Activated CD4-positive, alpha-beta T cell treated with anti-CD3 and anti-CD28 coated beads for 36 hours (primary cell): Measurements from ENCODE around the gene COL23A1. TPM values are rescaled to one million over a fixed set of nuclear protein-coding genes. Genes with fewer than 3 reads are reported as not detected.

ENCODE experiments used
- ATAC-seq: fragments of 200-7000 bp; cut with Tn5 transposase; one replicate; pipeline ENCODE4 v1.10.0; 2021; ENCODE audit warnings: mild to moderate bottlenecking, moderate library complexity
- CTCF ChIA-PET: fragments of 350-600 bp; sonication (Branson Sonifier 250); formaldehyde crosslinking; loops from one replicate; lab custom pipeline; 2021; ENCODE audit warnings: antibody characterized with exemption; lab: Charles Lee
- POLR2A ChIA-PET: fragments of 350-600 bp; sonication (Branson Sonifier 250); formaldehyde crosslinking; loops from one replicate; lab custom pipeline; 2021; ENCODE audit warnings: antibody characterized with exemption, inconsistent platforms; lab: Charles Lee
- DNase-seq: peaks from one replicate; pipeline ENCODE4 v3.0.0-alpha.2; 2020
- H3K27ac Mint-ChIP-seq: one replicate; pipeline ENCODE4 v1.8.0; 2021; ENCODE audit warnings: mixed read lengths
- H3K27me3 Mint-ChIP-seq: one replicate; pipeline ENCODE4 v1.8.0; 2021; ENCODE audit warnings: mixed read lengths
- H3K36me3 Mint-ChIP-seq: one replicate; pipeline ENCODE4 v1.8.0; 2021; ENCODE audit warnings: low read depth, mixed read lengths
- H3K4me1 Mint-ChIP-seq: one replicate; pipeline ENCODE4 v1.8.0; 2021; ENCODE audit warnings: mixed read lengths
- H3K4me3 Mint-ChIP-seq: one replicate; pipeline ENCODE4 v1.8.0; 2021; ENCODE audit warnings: mild to moderate bottlenecking, moderate library complexity, mixed read lengths
- H3K9me3 Mint-ChIP-seq: one replicate; pipeline ENCODE4 v1.8.0; 2021; ENCODE audit warnings: low read depth, mixed read lengths
- intact Hi-C, 2 experiments: fragments of 100-400 bp; cut with DNase I in 1 of 2; cut with micrococcal nuclease in 1 of 2; formaldehyde crosslinking; loops; one replicate each; pipeline versions ENCODE4 v1.14.2 to v1.15.1; 2022 to 2024; cut with DNase I, micrococcal nuclease
- total RNA-seq, 2 experiments: library from RNA; stranded (reverse); gene quantifications; one replicate each; pipeline ENCODE4 v1.2.3, GENCODE V29; 2021

Gene COL23A1
- total RNA-seq, 2 experiments from 2014 or later = not detected

GRCh38 chr5:178622679-178623247, 32.6 kb upstream of the COL23A1 start:
- Mint-ChIP-seq H3K9me3 (no peaks in the 10 kb centered on the region), H3K27me3 (no peaks in the 10 kb centered on the region), H3K4me3 (peak overlapping the region; percentile 3), H3K36me3 (peaks cover 51% of the 10 kb centered on the region), H3K27ac (no peak overlapping the region), H3K4me1 (peaks cover 54% of the 10 kb centered on the region)
- ChIA-PET POLR2A (no interaction called here), CTCF (interaction anchor here (1.1 to 3.0 kb wide), 3 partner anchors 11 to 25 kb away, joined by 3 to 16 read pairs (median 5); no protein-coding TSS in a partner anchor)
- no peak for ATAC-seq
- no peak for DNase-seq
- intact Hi-C loops = loop anchor here in 1 of 2 experiments (10.0 kb wide), 1 partner anchor 1112 kb away; the partner anchor contains the start of gene MAML1

- DNase-seq (no peak), ATAC-seq (no peak)
- no peaks in the 10 kb centered on the region for H3K9me3 Mint-ChIP-seq
- no peak overlapping the region for H3K27ac Mint-ChIP-seq
- no peaks in the 10 kb centered on the region for H3K27me3 Mint-ChIP-seq
- ChIA-PET POLR2A (no interaction called here), CTCF (interaction anchor here (1.1 to 1.9 kb wide), 2 partner anchors 8 to 13 kb away, joined by 3 to 8 read pairs; no protein-coding TSS in a partner anchor)
- H3K4me3 Mint-ChIP-seq = no peak overlapping the region
- H3K36me3 Mint-ChIP-seq = peaks cover 61% of the 10 kb centered on the region
- intact Hi-C loops = no loop called here
- peaks cover 50% of the 10 kb centered on the region for H3K4me1 Mint-ChIP-seq
Measured at GRCh38 chr5:178619390-178619789, 29.2 kb upstream of the COL23A1 start.

- Mint-ChIP-seq H3K27me3 (no peaks in the 10 kb centered on the region), H3K4me1 (peaks cover 7% of the 10 kb centered on the region), H3K4me3 (no peak overlapping the region), H3K27ac (no peak overlapping the region), H3K36me3 (peaks cover 59% of the 10 kb centered on the region), H3K9me3 (no peaks in the 10 kb centered on the region)
- DNase-seq (no peak), ATAC-seq (no peak)
- CTCF ChIA-PET = interaction anchor here (1.0 to 3.2 kb wide), 3 partner anchors 11 to 22 kb away, joined by 3 to 16 read pairs (median 4); partner anchors contain the start of gene COL23A1
- POLR2A ChIA-PET = no interaction called here
- intact Hi-C loops = no loop called here
Measured at GRCh38 chr5:178612299-178612698, 22.1 kb upstream of the COL23A1 start.

GRCh38 chr5:178606269-178606668, 16.1 kb upstream of the COL23A1 start:
- no peaks in the 10 kb centered on the region for H3K4me1 Mint-ChIP-seq
- peaks cover 52% of the 10 kb centered on the region for H3K36me3 Mint-ChIP-seq
- no peak overlapping the region for H3K27ac Mint-ChIP-seq
- no peaks in the 10 kb centered on the region for H3K27me3 Mint-ChIP-seq
- no peak for DNase-seq
- H3K9me3 Mint-ChIP-seq = no peaks in the 10 kb centered on the region
- POLR2A ChIA-PET = no interaction called here
- CTCF ChIA-PET = interaction anchor here (0.5 to 2.1 kb wide), 4 partner anchors 12 to 543 kb away, joined by 3 to 8 read pairs (median 3); no protein-coding TSS in a partner anchor
- ATAC-seq = no peak
- H3K4me3 Mint-ChIP-seq = no peak overlapping the region
- intact Hi-C loops = no loop called here

- Mint-ChIP-seq H3K27ac (no peak overlapping the region), H3K9me3 (no peaks in the 10 kb centered on the region), H3K4me1 (no peaks in the 10 kb centered on the region), H3K36me3 (peaks cover 52% of the 10 kb centered on the region), H3K4me3 (no peak overlapping the region), H3K27me3 (no peaks in the 10 kb centered on the region)
- ChIA-PET CTCF (interaction anchor here (0.5 to 2.1 kb wide), 4 partner anchors 11 to 542 kb away, joined by 3 to 8 read pairs (median 3); no protein-coding TSS in a partner anchor), POLR2A (no interaction called here)
- intact Hi-C loops = no loop called here
- DNase-seq (no peak), ATAC-seq (no peak)
Measured at GRCh38 chr5:178605788-178606187, 15.6 kb upstream of the COL23A1 start.

GRCh38 chr5:178602752-178603151, 12.6 kb upstream of the COL23A1 start:
- H3K36me3 Mint-ChIP-seq = peaks cover 50% of the 10 kb centered on the region
- no peak overlapping the region for H3K27ac Mint-ChIP-seq
- H3K4me3 Mint-ChIP-seq = no peak overlapping the region
- H3K27me3 Mint-ChIP-seq = no peaks in the 10 kb centered on the region
- H3K4me1 Mint-ChIP-seq = no peaks in the 10 kb centered on the region
- ChIA-PET POLR2A (no interaction called here), CTCF (no interaction called here)
- DNase-seq = no peak
- no peak for ATAC-seq
- intact Hi-C loops = no loop called here
- H3K9me3 Mint-ChIP-seq = peaks cover 2% of the 10 kb centered on the region

GRCh38 chr5:178595750-178596149, 5.6 kb upstream of the COL23A1 start:
- intact Hi-C loops = no loop called here
- POLR2A ChIA-PET = no interaction called here
- ATAC-seq = no peak
- no peak for DNase-seq
- H3K27ac Mint-ChIP-seq = no peak overlapping the region
- CTCF ChIA-PET = interaction anchor here (1.0 kb wide), 1 partner anchor 8 kb away, joined by 3 read pairs; no protein-coding TSS in a partner anchor
- H3K9me3 Mint-ChIP-seq = peaks cover 28% of the 10 kb centered on the region
- H3K4me3 Mint-ChIP-seq = no peak overlapping the region
- peaks cover 3% of the 10 kb centered on the region for H3K4me1 Mint-ChIP-seq
- peaks cover 11% of the 10 kb centered on the region for H3K27me3 Mint-ChIP-seq
- peaks cover 37% of the 10 kb centered on the region for H3K36me3 Mint-ChIP-seq

- no peak overlapping the region for H3K4me3 Mint-ChIP-seq
- H3K9me3 Mint-ChIP-seq = peaks cover 28% of the 10 kb centered on the region
- intact Hi-C loops = no loop called here
- H3K4me1 Mint-ChIP-seq = peaks cover 5% of the 10 kb centered on the region
- POLR2A ChIA-PET = no interaction called here
- H3K27ac Mint-ChIP-seq = no peak overlapping the region
- H3K36me3 Mint-ChIP-seq = peaks cover 33% of the 10 kb centered on the region
- no peak for DNase-seq
- peaks cover 14% of the 10 kb centered on the region for H3K27me3 Mint-ChIP-seq
- ATAC-seq = no peak
- CTCF ChIA-PET = interaction anchor here (0.5 to 1.2 kb wide), 6 partner anchors 8 to 310 kb away, joined by 3 read pairs; no protein-coding TSS in a partner anchor
Measured at GRCh38 chr5:178595150-178595549, 5.0 kb upstream of the COL23A1 start.

GRCh38 chr5:178590924-178591423, 781 bp upstream of the COL23A1 start:
- DNase-seq (no peak), ATAC-seq (no peak)
- POLR2A ChIA-PET = no interaction called here
- H3K27me3 Mint-ChIP-seq = peaks cover 43% of the 10 kb centered on the region
- peaks cover 19% of the 10 kb centered on the region for H3K9me3 Mint-ChIP-seq
- no peak overlapping the region for H3K27ac Mint-ChIP-seq
- peaks cover 17% of the 10 kb centered on the region for H3K36me3 Mint-ChIP-seq
- H3K4me1 Mint-ChIP-seq = peaks cover 5% of the 10 kb centered on the region
- intact Hi-C loops = loop anchor here in 1 of 2 experiments (1.0 to 2.0 kb wide), 3 partner anchors 130 to 356 kb away; no protein-coding TSS in a partner anchor
- CTCF ChIA-PET = interaction anchor here (1.1 to 1.7 kb wide), 3 partner anchors 20 to 311 kb away, joined by 3 to 4 read pairs (median 3); no protein-coding TSS in a partner anchor
- H3K4me3 Mint-ChIP-seq = peak overlapping the region; percentile 58

GRCh38 chr5:178589180-178590140, 733 bp downstream of the COL23A1 start:
- ATAC-seq = peak; percentile 44
- Mint-ChIP-seq H3K27ac (no peak overlapping the region), H3K4me3 (no peak overlapping the region), H3K4me1 (peaks cover 5% of the 10 kb centered on the region), H3K9me3 (peaks cover 7% of the 10 kb centered on the region), H3K27me3 (peaks cover 47% of the 10 kb centered on the region), H3K36me3 (peaks cover 6% of the 10 kb centered on the region)
- intact Hi-C loops = loop anchor here (1.0 to 5.0 kb wide), 4 partner anchors 129 to 354 kb away; no protein-coding TSS in a partner anchor
- peak; percentile 31 for DNase-seq
- ChIA-PET POLR2A (interaction anchor here (0.7 kb wide), 1 partner anchor 1683 kb away, joined by 3 read pairs; no protein-coding TSS in a partner anchor), CTCF (interaction anchor here (0.6 to 1.7 kb wide), 5 partner anchors 22 to 1748 kb away, joined by 3 to 4 read pairs (median 3); no protein-coding TSS in a partner anchor)
